Measurements from ENCODE around the gene DIAPH3.

DIAPH3 gene

DNA sequence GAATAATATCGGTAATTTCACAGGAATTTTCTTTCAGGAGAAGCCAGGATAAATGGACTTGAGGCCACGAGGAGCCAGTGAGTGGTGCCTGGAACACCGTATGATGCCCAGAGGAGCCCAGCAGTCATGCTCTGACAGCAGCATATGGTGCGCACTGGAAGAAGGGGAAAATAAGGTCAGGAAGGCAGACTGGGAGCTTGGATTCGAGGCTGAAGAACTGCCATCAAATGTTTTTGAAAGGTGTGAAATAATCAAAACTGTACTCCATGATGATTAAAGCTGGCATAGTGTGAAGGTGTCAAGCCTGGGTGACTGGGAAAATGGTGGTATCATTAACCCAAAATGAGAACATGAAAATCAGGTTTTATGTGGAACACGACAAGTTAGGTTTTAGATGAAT, 374.2 kb downstream of the DIAPH3 start:
- DNase-seq (ENCODE audit: low read depth in 2 of 2) = no peak

DNA sequence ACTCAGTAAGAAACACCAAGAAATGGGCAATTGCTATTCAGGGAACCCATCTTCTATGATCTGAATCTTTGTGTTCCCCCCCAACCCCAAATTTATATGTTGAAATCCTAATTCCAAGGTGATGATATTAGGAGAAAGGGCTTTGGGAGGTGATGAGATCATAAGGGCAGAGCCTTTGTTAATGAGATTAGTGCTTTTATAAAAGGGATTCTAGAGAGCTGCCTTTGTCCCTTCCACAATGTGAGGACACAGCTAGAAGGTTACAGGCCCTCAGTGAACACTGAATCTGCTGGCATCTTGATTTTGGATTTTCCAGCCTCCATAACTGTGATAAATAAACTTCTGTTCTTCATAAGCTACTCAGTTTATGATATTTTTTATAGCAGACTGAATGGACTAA, 376.0 kb downstream of the DIAPH3 start:
- no peak for DNase-seq (ENCODE audit: low read depth in 2 of 2)

DNA sequence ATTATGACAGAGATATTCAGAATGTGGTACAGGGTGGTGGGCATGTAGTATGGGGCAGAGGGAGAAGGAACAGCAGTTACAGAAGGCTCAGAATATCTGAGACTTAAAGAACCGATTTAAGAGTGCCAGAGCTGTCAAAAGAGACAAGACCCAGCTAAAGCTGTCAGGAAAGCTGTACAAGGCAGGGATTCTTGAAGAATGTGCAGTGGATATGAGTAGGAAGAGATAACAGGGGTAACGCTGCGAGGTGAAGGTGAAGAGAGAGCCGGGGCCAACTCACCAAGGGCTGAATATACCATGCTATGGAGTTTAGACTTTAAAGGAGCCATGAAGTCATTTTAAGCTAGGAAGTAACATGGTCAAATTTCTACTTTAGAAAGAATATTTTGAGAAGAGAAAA, 381.0 kb downstream of the DIAPH3 start:
- DNase-seq (ENCODE audit: low read depth in 2 of 2) = no peak

DNA sequence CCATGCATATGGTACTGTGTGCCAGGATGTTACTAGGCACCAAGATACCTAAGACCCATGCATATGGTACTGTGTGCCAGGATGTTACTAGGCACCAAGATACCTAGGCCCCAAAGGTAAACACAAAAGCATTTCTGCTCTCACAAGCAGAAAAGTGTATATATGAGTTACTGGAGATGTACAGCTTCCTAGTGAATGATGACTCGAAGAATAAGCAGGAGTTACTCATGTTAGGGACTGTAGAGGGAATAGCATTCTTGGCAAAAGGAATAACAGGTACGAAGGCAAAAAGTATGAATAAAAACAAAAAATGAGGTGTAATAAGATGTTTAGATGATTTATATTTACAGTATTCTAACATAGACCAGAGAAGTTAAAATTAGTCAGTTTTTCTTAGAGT, 383.7 kb downstream of the DIAPH3 start:
- DNase-seq (ENCODE audit: low read depth in 2 of 2) = no peak

DNA sequence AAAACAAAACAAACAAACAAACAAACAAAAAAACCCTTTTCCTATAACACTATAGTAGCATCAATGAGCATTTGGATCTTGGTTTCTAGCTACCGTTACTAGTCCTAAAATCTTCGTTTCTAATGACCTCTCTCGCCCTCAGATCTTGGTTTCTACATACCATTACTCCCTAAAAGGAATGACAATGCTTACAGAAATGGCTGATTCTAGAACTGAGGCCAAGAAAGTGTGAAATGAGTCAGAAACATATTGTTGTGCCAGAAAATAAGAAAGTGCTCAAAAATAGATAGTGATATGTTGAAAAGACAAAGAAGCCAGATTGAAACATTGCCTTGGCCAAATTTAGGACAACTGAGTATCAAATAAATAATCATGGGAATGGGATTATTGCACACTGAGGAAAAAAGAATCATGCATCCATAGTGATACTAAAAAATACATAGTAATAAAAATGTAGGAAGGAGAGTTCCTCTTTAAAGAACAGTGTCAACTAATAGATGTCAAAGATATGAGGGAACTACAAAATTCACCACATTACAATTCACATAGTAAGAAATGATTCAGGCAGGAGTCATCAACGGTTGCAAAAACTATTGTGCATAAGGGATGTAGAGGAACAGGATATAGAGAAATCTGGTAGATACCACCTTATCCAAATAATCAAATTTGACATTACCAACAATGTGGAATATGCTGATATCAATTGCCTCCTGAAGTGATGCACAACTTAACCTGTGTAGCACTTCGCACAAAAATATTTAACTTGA, 386.6 kb downstream of the DIAPH3 start:
- no peak for DNase-seq (ENCODE audit: low read depth in 2 of 2)

DNA sequence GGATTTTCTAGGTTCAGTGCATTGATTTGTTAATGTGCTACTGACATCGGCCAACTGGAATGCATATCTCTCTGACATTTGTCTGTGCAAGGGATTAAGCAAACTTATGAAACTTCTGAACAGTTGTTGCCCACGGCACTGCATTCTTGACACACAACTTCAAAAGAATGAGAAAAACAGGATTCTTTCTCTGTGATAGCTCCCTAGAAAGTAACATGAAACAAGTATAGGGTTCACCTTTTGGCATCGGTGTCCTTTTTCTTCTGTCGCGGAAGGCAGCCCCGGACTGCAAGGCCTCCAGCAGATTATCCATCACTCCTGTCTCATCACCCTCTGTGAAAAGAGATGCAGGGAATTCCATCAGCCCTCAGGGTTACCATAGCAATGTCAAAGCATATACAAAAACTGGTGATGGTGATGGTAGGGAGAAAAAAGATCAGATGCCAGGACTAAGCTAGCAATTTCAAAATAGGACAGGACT, 389.2 kb downstream of the DIAPH3 start:
- DNase-seq (ENCODE audit: low read depth in 2 of 2) = no peak

DNA sequence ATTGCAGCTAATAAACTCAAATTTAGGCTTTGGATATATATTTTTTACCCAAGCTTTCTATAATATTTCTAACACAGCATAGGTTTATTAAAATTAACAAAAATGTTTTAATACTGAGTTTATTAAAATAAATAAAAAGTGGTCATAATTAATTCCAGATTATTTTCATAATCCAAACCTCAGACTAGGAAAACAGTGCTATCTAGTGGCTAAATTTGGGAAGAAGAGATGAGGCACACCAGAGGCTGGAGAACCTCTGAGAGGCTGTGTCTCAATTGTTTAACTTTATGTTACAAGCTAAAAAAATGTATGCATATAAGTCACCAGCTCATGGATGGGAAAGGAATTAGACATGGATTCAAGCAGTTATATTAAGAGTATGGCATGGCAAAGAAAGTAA, 392.5 kb downstream of the DIAPH3 start:
- no peak for DNase-seq (ENCODE audit: low read depth in 2 of 2)

DNA sequence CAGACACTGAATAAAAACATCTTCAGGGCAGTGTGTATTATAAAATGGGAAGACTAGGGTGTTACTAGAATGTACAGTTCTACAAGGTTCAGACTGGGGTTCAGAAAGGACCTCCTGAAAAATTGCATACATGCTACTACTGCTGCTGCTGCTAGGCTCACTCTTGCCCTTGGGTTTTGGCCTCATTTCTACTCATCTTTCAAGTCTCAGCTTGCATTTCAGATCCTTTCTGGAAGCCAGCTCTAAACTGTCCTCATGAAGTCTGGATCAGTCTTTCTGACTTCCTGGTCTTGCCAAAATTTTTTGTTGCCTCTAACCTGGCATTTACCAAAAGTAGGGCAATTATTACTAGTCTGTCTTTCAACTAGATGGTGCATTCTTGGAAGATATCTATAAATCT, 393.3 kb downstream of the DIAPH3 start:
- no peak for DNase-seq (ENCODE audit: low read depth in 2 of 2)

DNA sequence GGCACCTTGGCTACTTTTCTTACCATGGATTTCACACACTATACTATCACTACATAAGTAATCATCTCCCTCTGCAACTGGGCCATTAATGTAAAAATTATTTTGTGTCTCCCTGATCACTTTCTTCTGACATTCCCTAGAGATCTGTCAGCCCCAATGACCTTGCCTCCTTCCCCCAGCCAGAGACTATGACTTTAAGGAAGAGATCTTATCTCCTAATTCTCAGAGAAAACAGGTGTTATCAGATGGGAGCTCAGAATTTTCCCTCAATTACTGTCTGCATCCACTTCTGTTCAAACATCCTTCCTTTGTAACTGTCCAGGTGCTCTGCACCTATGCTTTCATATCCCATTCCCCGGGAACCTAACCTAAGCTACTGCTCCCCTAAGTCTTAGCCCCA, 397.5 kb downstream of the DIAPH3 start:
- DNase-seq (ENCODE audit: low read depth in 2 of 2) = no peak

DNA sequence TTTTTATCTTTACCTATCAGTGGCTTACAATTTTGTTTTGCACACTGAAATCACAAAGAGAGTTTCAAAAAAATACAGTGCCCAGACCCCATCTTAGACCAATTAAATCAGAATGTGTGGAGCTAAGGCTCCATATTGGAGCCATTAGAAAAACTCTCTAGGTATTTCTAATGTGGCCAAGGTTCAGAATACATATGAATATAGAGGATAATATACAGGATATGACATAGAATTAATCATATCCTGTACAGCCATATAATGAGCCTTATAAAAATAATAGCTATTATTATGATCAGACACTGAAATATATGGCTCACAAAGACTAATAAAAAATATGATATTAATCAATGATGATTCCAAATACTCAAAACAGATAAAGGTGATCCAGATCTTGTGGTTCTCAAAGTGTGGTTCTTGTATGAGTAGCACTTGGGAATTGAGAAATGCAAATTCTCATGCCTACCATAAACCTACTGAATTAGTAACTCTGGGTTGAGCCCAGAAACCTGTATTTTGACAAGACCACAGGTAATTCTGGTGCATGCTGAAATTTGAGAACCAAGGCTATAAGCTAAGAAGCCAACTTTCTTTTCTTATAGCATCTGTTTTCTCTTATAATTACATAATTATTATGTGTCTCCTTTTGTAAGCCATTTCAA, 408.0 kb downstream of the DIAPH3 start:
- no peak for DNase-seq (ENCODE audit: low read depth in 2 of 2)

DNA sequence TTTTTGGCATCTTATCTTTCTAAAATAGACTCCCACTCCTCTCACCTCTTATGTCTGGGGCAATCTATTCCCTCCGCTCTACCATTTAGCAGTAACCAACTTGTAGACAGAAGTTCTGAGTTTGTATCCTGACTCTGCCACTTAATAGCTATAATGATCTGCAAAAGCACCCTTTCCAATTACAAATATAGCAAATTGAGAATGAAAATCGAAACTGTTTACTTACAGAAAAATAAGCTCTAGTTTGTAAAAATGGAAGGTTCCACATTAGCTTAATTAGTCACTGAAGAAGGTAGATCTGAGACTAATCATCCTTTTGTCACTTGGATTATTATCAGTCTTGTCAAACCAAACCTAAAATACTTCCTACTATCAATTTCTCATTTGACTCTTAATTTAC, 409.3 kb downstream of the DIAPH3 start:
- DNase-seq (ENCODE audit: low read depth in 2 of 2) = no peak

DNA sequence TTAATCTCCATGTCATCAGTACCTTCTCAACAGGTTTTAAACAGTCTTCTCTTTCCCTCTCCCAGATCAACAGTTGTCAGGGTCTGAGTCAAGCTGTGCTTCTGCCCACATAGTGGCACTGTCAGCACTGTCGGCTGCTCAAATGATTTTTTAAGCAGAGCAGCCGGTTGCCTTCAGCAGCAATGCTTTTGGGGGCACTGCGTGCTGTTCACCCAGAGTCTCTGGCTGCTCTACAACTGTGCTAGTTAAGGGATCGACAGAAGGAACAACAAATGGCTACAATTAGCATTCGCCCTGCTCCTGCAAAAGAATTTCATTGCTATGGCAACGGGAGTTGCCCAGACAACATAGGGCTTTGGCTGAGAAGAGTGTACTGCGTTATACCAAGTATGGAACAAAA, 412.9 kb downstream of the DIAPH3 start:
- no peak for DNase-seq (ENCODE audit: low read depth in 2 of 2)

DNA sequence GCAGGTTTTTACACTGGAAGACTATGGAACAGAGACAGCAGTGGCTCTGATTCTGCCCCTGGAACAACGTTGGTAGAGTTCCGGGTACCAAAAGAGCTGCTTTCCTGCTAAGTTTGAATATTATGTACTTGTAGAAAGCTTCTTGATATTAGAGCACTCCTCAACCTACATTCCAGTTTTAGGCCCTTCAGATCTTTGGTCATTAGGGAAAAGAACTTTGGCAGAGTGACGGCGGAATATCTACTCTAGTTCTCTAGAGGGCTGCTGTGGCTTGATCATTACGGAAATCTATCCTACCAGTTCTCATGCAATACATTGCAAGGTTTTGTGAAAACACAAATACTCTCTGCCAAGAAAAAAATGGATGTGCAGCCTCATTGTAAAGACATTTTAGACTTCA, 415.7 kb downstream of the DIAPH3 start:
- no peak for DNase-seq (ENCODE audit: low read depth in 2 of 2)

DNA sequence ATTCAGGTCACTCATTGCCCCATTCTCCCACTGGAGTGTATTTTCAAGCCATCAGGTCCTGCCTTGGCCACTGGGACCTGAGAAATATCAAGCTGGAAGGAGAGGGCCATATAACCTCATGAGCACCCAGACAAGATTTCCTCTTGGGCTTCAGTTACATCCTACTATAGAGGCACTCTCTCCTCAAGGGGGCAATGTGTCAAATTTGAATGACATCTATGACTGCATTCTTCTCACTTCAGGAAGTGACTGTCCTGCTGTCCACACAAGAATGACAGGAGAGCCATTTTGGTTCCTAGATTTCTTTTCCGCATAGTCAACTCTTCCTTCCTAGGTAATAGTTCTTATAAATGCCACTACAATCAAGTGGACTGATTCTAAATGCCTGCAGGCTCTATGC, 416.2 kb downstream of the DIAPH3 start:
- DNase-seq (ENCODE audit: low read depth in 2 of 2) = no peak

DNA sequence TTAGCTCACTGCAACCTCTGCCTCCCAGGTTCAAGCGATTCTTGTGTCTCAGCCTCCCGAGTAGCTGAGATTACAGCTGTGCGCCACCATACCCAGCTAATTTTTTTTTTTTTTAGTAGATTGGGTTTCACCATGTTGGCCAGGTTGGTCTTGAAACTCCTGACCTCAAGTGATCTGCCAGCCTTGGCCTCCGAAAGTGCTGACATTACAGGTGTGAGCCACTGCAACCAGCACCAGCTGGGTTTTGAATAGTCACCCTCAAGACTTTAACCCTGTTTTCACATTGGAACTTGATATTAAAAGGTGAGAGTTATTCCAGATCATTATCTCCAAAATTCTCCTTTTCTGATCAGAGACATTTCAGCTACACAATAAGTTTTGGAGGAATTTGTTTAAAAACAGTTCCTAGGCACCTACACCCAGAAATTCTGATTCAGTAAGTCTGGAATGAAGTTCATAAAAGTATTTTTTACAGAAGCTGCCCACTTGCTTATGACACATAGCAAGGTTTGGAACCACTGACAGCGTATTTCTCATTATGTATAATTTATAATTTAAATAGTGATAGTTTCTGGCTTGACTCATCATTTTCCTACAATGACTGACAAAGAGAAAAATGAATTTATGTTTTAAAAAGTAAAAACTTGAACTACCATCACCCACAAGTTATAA, 417.3 kb downstream of the DIAPH3 start:
- no peak for DNase-seq (ENCODE audit: low read depth in 2 of 2)

DNA sequence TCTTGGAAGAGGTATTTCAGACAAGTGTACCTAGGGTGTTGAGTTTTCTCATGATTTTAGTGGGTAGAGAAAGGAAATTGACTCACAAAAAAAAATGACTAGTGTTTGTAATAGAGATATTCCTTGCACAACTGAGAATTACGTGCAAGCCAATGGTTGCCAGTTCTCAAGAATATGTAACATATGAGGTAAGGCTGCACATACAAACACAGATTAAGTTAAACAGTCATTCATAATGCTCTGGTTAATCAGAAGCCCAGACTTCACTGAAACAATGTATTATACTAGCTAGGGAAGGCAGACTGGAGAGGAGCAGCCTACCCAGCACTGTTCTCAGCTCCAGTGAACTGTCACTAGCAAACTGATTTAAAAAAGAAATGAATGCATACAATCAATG, 418.3 kb downstream of the DIAPH3 start:
- no peak for DNase-seq (ENCODE audit: low read depth in 2 of 2)

DNA sequence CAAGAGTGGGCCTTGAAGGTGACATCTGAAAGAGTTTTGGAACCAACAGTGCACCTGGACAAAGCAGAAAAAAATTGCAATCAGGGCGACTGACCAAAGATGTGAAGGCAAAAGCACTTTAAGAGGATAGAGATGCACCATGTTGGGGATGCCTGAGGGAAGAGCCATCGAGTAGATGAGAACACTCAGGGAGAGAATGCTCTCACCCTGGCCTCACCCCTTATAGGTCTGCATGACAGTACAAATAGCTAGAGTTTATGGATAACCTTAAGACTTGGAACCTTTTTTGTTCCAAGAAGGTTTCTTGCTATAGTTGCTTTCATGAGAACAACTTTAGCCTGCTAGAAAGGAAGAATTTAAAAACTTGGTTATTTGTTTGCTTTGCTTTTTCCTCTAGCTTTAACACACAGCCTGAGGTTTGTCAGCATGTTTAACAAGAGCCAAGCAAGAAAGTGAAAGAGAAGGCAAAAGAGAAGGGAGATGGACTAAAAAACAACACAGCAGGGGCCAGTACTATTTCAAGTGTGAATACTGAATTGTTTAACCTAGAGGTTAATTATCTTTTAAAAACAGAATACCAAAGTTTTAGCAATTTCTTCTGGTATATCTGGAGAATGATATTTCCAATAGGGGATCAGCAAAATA, 418.9 kb downstream of the DIAPH3 start:
- DNase-seq (ENCODE audit: low read depth in 2 of 2) = no peak

DNA sequence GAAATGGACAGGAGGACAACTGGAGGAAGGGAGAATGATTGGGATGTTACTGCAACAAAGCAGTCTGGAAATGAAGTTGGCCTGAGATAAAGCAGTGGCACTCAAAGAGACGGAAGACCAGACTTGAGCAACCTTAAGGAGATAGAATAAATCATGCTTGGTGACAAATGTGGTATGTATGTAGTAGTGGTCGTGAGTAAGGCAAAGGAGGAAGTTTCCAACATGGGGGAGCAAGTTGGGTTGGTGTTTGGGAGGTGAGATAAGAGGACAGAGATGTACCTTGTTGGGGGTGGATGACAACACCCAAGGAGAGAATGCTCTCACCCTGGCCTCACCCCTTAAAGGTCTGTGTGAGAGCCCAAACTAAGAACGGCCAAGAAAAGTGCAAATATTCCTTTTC, 420.5 kb downstream of the DIAPH3 start:
- DNase-seq (ENCODE audit: low read depth in 2 of 2) = no peak

DNA sequence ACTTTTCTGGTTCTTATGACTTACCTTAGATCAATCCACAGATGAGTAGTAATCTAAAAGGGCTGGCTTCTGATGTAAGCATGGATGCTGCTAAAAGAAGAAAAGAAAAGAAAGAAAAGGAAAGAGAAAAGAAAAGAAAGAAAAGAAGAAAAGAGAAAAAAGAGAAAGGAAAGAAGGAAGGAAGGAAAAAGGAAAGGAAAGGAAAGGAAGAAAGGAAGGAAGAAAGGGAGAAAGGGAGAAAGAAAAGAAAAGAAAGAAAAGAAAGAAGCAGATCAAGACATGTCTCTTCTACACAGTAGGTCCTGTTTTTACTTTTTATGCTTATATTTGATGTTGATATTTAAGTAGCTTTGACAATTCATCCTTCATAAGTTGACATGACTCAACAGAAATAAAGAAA, 421.3 kb downstream of the DIAPH3 start:
- no peak for DNase-seq (ENCODE audit: low read depth in 2 of 2)

DNA sequence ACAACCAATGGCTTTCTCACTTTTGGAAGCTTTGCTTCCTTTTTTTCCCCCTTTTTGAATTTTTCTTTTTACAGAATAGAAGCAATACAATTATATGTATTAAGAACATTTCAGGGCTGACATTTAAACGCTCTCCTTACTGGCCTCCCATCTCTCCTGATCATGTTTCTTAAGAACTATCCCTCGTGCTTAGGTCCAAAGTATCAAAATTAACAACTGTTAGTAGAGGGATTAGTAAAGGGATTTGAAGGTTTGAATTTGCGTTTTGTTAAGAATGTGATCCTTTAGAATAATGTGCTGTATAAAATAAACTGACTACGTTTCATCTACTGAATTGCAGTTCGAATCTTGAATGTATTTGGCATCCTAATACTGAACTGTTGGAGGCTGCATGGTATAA, 424.8 kb downstream of the DIAPH3 start:
- no peak for DNase-seq (ENCODE audit: low read depth in 2 of 2)

DNA sequence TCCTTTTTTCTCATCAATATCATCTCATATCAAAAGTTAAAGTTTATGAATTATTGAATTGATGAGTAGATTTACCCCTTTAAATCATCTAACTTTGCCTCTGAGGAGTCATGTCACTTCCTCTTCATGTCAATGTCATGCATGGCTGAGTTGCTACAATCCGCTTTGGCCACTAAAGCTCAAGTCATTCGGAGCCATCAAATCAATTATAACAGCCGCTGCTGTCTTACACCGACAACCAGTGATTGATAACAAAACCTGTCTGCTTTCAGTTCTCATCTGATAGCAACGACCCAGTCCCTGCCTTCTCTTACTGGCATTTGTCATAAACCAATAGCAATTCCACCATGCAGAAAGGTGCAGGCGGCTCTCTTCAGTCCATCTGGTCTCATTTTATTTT, 429.3 kb downstream of the DIAPH3 start:
- no peak for DNase-seq (ENCODE audit: low read depth in 2 of 2)

DNA sequence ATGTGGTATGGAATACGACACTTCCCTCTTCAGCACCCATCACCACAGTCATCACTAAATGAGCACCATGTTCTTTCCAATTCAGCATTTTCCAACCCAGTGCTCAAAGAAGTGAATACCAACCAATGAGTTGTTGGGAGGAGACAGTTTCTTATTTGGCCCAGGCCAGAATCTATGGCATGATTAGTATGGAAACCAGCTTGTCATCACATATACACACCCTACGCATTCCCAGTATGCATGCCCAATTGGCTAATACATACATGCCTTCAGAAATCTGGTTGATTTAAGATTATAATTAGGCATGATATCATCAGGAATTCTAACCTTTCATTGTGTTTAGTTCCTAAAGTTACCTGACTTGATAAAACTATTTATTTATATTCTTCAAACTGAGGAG, 430.0 kb downstream of the DIAPH3 start:
- DNase-seq (ENCODE audit: low read depth in 2 of 2) = no peak

DNA sequence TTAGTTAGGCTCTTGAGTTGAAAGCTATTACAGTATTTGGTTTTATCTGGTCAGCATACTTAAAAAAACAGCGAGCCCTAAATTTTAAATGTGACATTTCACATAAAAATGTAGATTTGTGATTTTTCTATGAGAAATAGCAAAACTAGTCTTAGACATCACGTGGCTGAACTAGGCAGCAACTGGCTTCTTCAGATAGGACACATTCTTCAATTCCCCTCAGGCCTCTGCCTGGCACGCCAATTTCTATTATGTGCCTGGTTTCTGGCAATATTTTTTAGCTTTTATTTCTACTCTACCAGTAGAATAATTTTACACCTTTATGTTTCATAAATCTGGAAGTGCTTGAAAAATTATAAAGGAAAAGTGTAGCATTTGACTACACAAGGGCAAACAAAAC, 433.7 kb downstream of the DIAPH3 start:
- no peak for DNase-seq (ENCODE audit: low read depth in 2 of 2)

Data from stimulated activated CD4-positive, alpha-beta T cell treated with anti-CD3 and anti-CD28 coated beads, Interleukin-1b, Interleukin-23, amount 100 ng/mL, for 1 hour (primary cell).